ENCODE data around the gene NTRK2.

GRCh38 chr9:85040146-85040545 is 370.6 kb downstream of the NTRK2 start:
- no peak for TF ChIP-seq CTCF (IDR thresholded peaks at IDR 0.05)
- TF ChIP-seq POLR2A (IDR thresholded peaks at IDR 0.05): no peak
